Tibial artery (tissue), 4 donors: Measurements from ENCODE around the gene NXN.
"Not testable (repeated sequence)": the region's sequence is repeated elsewhere in the genome, so short reads cannot be mapped to it uniquely, and the experiment has no call there.

ENCODE experiments used
- DNase-seq, 2 donors: peaks; one replicate each; pipeline ENCODE4 v3.0.0-alpha.2; 2019
- H3K27ac ChIP-seq, 2 donors: fragments of 200-600 bp; sonication (generic) in 1 of 2; 1 replicate in 1 of 2; 2 replicates in 1 of 2; pipeline ENCODE4 v1.5.1; 2018 to 2019; ENCODE audit warnings: mild to moderate bottlenecking in 1 of 2
- H3K27me3 ChIP-seq, 2 donors: fragments of 200-600 bp; sonication (generic) in 1 of 2; one replicate each; pipeline versions ENCODE4 v1.5.1 to v1.6.0; 2016 to 2019
- H3K36me3 ChIP-seq, 3 donors: fragments of 200-600 bp; sonication (generic) in 2 of 3; one replicate each; pipeline ENCODE4 v1.5.1; 2016 to 2019; ENCODE audit warnings: mild to moderate bottlenecking in 2 of 3
- H3K4me1 ChIP-seq, 4 donors: fragments of 200-600 bp; sonication (generic) in 2 of 4; 1 replicate in 3 of 4; 2 replicates in 1 of 4; pipeline ENCODE4 v1.5.1; 2016 to 2019
- H3K4me3 ChIP-seq, 2 donors: fragments of 200-600 bp; sonication (generic) in 1 of 2; 1 replicate in 1 of 2; 2 replicates in 1 of 2; pipeline ENCODE4 v1.5.1; 2018 to 2019; ENCODE audit warnings: mild to moderate bottlenecking in 2 of 2
- H3K9me3 ChIP-seq, 3 donors: fragments of 200-600 bp; sonication (generic) in 1 of 3; one replicate each; pipeline ENCODE4 v1.5.1; 2016 to 2019
- intact Hi-C: fragments of 100-400 bp; cut with DNase I; formaldehyde crosslinking; loops from one replicate; pipeline ENCODE4 v1.15.0; 2023; ENCODE audit warnings: low total_unique reads
- TF ChIP-seq, protein P1 (sequence below), 2 experiments: fragments of 200-600 bp in 1 of 2; fragments of 450-650 bp in 1 of 2; IDR thresholded peaks; one replicate each; pipeline ENCODE4 v1.5.1; 2017 to 2019; ENCODE audit warnings: antibody characterized with exemption in 2 of 2, mild to moderate bottlenecking in 1 of 2, moderate library complexity in 1 of 2

Gene NXN

GRCh38 chr17:975371-975915 lies 4.1 kb downstream of the NXN start:
- H3K27ac ChIP-seq = peak overlapping the region in 1 of 2 donors; percentile 12
- no peaks in the 10 kb centered on the region for H3K36me3 ChIP-seq

GRCh38 chr17:974778-975177 lies 4.8 kb downstream of the NXN start:
- not testable (repeated sequence) for H3K4me3 ChIP-seq, DNase-seq, H3K9me3 ChIP-seq, H3K27ac ChIP-seq, H3K27me3 ChIP-seq, H3K36me3 ChIP-seq
- intact Hi-C loops = loop anchor here (10.0 kb wide), 1 partner anchor 60 kb away; no protein-coding TSS in a partner anchor
- peaks cover 0 to 31% (median 14%) of the 10 kb centered on the region in 4 donors for H3K4me1 ChIP-seq

More at GRCh38 chr17:975371-975915, 4.1 kb downstream of the NXN start:
- intact Hi-C loops = loop anchor here (10.0 kb wide), 1 partner anchor 61 kb away; no protein-coding TSS in a partner anchor
- Histone ChIP-seq H3K4me3 (no peak overlapping the region), H3K27me3 (peaks cover 0 to 4% of the 10 kb centered on the region in 2 donors), H3K4me1 (peaks cover 0 to 35% (median 17%) of the 10 kb centered on the region in 4 donors), H3K9me3 (no peaks in the 10 kb centered on the region)
- no peak for DNase-seq
- TF ChIP-seq, protein P1, sequence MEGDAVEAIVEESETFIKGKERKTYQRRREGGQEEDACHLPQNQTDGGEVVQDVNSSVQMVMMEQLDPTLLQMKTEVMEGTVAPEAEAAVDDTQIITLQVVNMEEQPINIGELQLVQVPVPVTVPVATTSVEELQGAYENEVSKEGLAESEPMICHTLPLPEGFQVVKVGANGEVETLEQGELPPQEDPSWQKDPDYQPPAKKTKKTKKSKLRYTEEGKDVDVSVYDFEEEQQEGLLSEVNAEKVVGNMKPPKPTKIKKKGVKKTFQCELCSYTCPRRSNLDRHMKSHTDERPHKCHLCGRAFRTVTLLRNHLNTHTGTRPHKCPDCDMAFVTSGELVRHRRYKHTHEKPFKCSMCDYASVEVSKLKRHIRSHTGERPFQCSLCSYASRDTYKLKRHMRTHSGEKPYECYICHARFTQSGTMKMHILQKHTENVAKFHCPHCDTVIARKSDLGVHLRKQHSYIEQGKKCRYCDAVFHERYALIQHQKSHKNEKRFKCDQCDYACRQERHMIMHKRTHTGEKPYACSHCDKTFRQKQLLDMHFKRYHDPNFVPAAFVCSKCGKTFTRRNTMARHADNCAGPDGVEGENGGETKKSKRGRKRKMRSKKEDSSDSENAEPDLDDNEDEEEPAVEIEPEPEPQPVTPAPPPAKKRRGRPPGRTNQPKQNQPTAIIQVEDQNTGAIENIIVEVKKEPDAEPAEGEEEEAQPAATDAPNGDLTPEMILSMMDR (IDR thresholded peaks at IDR 0.05) = no peak

DNA sequence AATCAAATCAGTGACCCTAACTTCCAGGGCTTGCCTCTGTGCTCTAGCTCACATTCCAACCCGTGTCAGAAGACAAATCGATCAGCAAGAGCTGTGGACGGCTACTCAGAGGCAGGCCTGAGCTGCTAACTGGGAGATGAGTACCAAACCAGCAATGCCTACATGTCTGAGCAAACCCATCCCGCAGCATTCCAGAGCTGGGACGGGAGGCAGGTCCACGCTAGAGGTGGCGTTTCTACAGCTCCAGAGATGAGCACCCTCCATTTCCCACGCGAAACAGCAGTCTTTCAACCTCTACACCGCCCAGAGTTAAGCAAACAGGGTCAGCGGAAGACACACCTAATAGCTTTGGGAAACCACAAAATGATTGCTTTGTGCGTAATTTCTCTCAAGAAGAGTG lies 6.5 kb downstream of the NXN start:
- TF ChIP-seq, protein P1 (IDR thresholded peaks at IDR 0.05) = no peak
- intact Hi-C loops = loop anchor here (10.0 kb wide), 1 partner anchor 58 kb away; no protein-coding TSS in a partner anchor
- Histone ChIP-seq H3K27ac (no peak overlapping the region), H3K27me3 (no peaks in the 10 kb centered on the region), H3K4me1 (peaks cover 0 to 23% (median 10%) of the 10 kb centered on the region in 4 donors), H3K9me3 (no peaks in the 10 kb centered on the region), H3K36me3 (no peaks in the 10 kb centered on the region), H3K4me3 (no peak overlapping the region)
- DNase-seq = no peak

GRCh38 chr17:971861-972260 lies 7.7 kb downstream of the NXN start:
- H3K36me3 ChIP-seq, H3K27me3 ChIP-seq, H3K9me3 ChIP-seq, DNase-seq, H3K27ac ChIP-seq, H3K4me3 ChIP-seq: not testable (repeated sequence)
- H3K4me1 ChIP-seq = peaks cover 0 to 18% (median 6%) of the 10 kb centered on the region in 4 donors
- intact Hi-C loops = loop anchor here (10.0 kb wide), 1 partner anchor 57 kb away; no protein-coding TSS in a partner anchor

DNA sequence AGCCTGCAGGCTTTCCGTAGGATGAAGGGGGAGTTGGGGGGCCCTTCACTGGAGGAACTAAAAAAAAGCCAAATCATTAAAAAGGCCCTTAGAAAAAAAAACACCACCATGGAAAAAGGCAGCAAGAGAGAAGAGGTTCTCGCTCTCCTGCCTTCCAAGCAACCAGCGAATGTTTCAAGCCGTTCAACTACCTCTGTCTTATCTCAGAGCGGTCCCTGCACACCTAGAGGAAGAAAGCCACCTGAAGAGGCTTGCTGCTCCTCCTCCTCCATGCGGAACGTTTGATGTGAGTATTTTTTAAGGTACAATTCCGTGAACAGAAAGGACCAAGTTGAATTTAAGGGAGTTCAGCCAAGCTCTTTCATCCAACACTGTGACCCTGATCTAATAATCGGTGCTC lies 9.2 kb downstream of the NXN start:
- DNase-seq = no peak
- H3K9me3 ChIP-seq = no peaks in the 10 kb centered on the region
- H3K27ac ChIP-seq = no peak overlapping the region
- H3K4me1 ChIP-seq = peaks cover 0 to 4% (median 2%) of the 10 kb centered on the region in 4 donors
- no peaks in the 10 kb centered on the region for H3K27me3 ChIP-seq
- no peaks in the 10 kb centered on the region for H3K36me3 ChIP-seq
- intact Hi-C loops = loop anchor here (10.0 kb wide), 1 partner anchor 56 kb away; no protein-coding TSS in a partner anchor
- no peak overlapping the region for H3K4me3 ChIP-seq
- TF ChIP-seq, protein P1 (IDR thresholded peaks at IDR 0.05) = no peak

GRCh38 chr17:969811-970355 lies 9.7 kb downstream of the NXN start:
- TF ChIP-seq, protein P1 (IDR thresholded peaks at IDR 0.05) = no peak
- Histone ChIP-seq H3K36me3 (no peaks in the 10 kb centered on the region), H3K27ac (no peak overlapping the region), H3K27me3 (no peaks in the 10 kb centered on the region), H3K9me3 (no peaks in the 10 kb centered on the region), H3K4me1 (no peaks in the 10 kb centered on the region), H3K4me3 (no peak overlapping the region)
- DNase-seq = no peak
- intact Hi-C loops = loop anchor here (10.0 kb wide), 1 partner anchor 55 kb away; no protein-coding TSS in a partner anchor
